ENCODE measurements around the gene AK8.
"Not testable (repeated sequence)": the region's sequence is repeated elsewhere in the genome, so short reads cannot be mapped to it uniquely, and the experiment has no call there.

AK8 gene

GRCh38 chr9:132740526-132741309, 137.4 kb downstream of the AK8 start:
- DNase-seq, result no peak

DNA sequence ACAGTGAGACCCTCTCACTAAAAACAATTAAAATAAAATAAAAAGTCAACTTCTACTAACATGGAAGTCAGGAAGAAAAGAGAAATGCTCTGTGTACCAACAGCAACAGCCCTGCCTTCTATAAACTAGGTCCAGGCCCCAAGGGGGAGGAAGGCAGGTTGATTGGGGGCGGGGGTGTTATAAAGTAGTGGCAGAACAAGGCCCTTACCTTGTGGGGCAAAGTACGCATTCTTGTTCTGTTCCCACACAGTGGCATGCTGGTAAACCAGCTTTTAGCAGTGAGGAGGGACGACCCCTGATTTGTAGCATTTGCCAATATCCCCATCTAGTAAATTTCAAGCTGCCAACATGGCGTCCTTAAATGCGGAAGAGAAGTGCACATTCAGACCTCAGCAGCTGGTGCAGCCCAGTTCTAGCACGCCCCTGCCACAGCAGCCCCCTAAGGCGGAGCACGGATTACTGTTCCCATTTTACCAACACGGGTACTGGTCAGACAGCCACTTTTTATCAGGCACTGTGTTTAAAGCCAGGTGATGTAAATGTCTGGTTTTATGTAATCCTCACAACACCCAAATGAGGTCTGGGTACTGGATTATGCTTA, 138.3 kb downstream of the AK8 start:
- no peak for DNase-seq

DNA sequence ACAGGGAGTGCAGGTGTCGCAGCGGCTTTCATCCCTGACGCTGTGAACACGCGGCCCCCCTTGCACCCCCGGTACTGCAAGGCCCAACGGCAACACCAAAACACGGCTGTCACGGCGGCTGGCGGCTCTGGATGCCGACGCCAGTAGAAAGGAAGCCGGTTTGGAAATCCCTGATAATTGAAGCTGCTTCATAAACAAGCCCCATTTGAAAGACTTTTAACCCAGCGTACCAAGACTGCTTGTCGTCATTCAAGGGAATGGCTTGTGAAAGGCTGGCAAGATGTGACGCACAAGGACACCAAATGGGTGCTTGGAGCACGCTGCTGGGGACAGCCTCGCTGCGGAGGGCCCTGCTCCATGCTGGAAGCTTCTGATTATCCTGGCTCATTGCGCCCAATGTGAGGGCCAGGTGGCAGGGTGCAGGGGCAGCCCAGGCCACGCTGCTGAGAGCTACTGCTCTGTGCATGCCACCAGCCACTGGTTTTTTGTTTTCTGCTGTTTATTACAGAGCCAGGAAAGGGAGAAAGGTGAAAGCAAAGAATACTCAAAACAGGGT, 144.7 kb downstream of the AK8 start:
- no peak for DNase-seq

- no peak for DNase-seq
Measured at GRCh38 chr9:132732326-132733259, 145.5 kb downstream of the AK8 start.

GRCh38 chr9:132731230-132731629, 146.9 kb downstream of the AK8 start:
- DNase-seq, result no peak

- DNase-seq, result no peak
Measured at GRCh38 chr9:132730054-132731033, 147.7 kb downstream of the AK8 start.

GRCh38 chr9:132729235-132729890, 148.7 kb downstream of the AK8 start:
- DNase-seq, result no peak

DNA sequence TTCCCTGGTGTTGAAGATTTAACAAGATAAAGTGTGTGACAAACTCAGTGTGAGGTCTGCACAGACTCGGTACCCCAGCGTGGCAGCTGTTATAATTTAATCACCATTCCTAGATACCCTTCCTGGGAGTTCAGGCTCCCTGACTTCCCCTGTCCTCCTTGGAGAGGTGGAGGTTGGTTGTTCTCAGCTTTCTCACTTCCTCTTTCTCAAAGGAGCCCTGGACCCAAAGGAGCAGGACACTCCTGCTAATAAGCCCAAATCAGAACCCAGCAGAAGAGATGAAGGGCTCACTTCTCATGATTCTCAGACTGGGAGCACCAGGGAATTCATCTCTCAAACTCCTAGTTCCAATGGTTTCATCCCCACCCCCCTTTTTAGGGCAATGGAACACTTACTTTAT, 149.6 kb downstream of the AK8 start:
- DNase-seq, result no peak

DNA sequence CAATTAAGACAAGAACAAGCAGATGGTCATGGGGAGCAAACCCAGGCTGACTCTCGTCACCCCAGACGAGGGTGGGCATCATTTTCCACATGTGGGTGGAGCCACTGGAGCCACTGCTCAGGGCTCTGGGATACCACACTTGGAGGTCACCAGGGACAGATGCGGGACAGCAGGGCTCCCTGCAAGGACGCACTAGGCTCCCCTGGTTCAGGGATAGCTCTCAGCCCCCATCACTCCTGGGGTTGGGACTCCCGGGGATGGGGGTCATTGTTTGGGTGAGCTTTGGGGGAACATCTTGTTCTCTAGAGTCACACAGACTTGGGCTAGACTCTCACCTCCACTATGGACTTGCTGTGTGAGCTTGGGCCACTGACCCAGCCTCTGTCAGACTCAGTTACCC, 150.0 kb downstream of the AK8 start:
- DNase-seq, result no peak

DNA sequence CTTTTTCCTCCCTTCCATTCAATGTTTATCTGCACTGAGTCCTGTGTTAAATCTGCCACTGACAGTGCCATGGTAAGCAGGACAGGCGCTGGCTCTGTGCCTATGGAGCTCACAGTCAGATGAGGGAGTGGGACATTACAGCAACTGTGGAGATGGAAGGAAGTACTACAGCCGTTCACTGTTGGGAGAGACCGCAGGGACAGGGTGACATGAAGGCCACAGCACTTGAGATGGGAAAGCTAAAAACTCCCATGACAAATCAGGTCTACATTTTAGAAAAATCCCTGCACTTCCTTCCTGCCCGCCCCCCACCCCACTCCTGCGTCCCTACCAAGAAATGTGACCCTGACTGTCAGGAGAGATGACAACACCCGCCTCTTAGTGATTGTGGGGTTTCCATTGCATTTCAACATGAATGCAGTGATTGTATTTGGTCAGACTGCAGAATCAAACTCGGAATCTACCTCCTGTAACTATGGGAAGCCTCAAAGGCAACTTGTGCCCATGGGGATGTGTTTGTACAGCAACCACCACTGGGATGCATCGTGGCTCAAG, 151.4 kb downstream of the AK8 start:
- DNase-seq, result no peak

- DNase-seq, result no peak
Measured at GRCh38 chr9:132725306-132725705, 152.8 kb downstream of the AK8 start.

- DNase-seq, result no peak
Measured at GRCh38 chr9:132723809-132724208, 154.3 kb downstream of the AK8 start.

DNA sequence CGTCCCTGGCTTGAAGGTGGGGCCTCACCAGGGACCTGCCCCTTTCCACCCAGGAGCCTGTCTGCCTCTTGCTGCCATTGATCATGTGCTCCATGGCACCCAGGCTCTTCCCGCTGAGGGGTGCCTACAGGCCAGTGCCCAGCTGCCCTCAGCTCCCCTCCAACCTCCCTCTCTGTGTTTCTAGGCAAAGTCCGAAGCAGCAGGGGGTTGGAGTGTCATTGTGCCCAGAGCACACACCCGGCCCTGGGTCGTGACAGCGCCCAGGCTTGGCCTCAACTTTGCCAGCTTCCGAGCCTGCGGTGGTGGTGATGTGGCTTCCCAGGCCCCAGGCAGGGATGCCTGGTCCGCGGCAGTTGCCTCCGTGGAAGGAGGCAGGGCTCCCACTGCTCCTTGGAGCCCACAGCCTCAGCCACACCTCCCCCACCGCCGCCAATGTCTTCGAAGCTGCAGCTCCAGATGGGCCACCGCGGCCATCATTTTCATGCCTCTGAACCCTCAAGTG, 155.5 kb downstream of the AK8 start:
- DNase-seq, result no peak

GRCh38 chr9:132721661-132722060, 156.4 kb downstream of the AK8 start:
- no peak for DNase-seq

- not testable (repeated sequence) for DNase-seq
Measured at GRCh38 chr9:132718381-132718928, 159.6 kb downstream of the AK8 start.

DNA sequence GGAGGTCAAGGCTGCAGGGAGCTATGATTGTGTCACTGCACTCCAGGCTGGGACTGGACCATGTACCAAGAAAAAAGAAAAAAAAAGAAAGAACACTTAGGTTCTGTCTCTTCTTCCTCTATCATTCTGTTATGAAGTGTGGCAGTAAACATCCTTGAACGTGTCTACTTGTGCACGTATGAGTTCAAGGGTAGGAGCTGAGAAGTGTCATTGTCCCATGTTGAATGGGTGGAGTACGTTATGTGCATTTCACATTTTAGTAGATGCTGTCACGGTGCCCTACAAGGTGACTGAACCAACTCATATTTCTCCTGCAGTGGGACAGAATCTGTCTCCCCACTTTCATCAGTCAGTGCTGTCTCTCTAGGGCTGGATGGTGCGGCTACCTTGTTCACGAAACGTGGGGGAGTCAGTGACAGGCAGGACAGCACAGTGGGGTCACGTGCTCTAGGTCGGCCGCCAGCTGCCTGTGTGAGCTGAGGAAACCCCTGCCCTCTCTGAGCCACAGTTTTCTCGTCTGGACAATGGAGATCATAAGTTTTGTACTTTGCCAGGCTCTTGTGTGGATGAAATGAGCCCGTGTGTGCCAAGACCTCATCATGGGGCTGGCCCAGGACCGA, 160.6 kb downstream of the AK8 start:
- no peak for DNase-seq

DNA sequence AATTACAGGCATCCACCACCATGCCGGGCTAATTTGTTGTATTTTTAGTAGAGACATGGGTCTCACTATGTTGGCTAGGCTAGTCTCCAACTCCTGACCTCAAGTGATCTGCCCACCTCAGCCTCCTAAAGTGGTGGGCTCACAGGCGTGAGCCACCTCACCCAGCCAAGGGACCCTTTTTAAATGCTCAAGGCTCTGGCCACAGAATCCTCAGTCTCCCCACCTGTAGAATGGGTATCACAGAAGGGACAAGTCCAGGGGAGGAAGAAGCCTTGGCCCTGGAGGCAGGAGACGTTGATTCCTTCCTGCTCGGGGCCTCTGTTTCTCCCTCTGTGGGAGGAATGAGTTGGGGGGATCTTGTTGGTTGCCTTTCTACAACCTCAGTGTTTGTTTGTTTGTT, 162.1 kb downstream of the AK8 start:
- DNase-seq, result no peak

DNA sequence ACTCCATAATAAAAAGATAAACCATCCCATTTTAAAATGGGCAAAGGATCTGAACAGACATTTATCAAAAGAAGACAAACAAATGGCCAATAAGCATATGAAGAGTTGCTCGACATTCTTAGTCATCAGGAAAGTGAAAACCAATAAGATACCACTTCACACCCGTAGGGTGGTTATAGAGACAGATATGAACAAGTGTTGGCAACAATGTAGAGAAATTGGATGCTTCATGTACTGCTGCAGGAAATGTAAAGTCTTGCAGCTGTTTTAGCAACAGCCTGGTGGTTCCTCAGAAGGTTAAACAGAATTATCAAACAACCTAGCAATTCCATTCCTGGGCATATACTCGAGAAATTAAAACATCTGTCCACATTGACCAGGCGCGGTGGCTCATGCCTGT, 165.3 kb downstream of the AK8 start:
- no peak for DNase-seq

DNA sequence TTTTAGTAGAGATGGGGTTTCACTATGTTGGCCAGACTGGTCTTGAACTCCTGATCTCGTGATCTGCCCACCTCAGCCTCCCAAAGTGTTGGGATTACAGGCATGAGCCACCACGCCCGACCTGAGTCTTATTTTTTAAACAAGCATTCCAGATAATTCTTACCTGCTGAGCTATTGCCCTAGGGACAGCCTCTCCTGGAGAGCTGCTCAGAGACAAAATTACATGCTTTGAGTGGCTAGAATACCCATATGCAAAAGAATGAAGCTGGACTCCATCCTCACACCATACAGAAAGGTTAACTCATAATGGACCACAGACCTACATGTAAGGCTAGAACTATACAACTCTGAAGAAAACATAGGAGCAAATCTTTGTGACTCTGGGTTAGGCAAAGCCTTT, 166.2 kb downstream of the AK8 start:
- no peak for DNase-seq

GRCh38 chr9:132711152-132711551, 166.9 kb downstream of the AK8 start:
- not testable (repeated sequence) for DNase-seq

Measured in activated T-cell treated with anti-CD3 and anti-CD28 coated beads, Interleukin-2, amount 50 U/mL, for 1 hour (primary cell).